Lung (tissue), 12 donors: ENCODE measurements around the gene VOPP1. TPM values are rescaled to one million over a fixed set of nuclear protein-coding genes. Genes with fewer than 3 reads are reported as not detected.
A peak's percentile ranks its signal among the peaks of the same experiment; 100 is the strongest.

Experiments
- ATAC-seq: fragments of 200-7000 bp; cut with Tn5 transposase; one replicate; pipeline ENCODE4 v1.9.1; 2020; ENCODE audit warnings: moderate number of reproducible peaks; ENCODE audit not compliant: insufficient read depth, low FRiP score
- DNase-seq, 3 donors: peaks; one replicate each; pipeline ENCODE4 v3.0.0-alpha.2; 2013 to 2017
- H3K27ac ChIP-seq, 2 donors: one replicate each; pipeline ENCODE4 v1.5.1; 2013; ENCODE audit warnings: mild to moderate bottlenecking in 2 of 2, moderate library complexity in 2 of 2, control low read depth in 1 of 2, inconsistent platforms in 1 of 2, low read depth in 1 of 2, low read length in 1 of 2
- H3K27me3 ChIP-seq, 3 donors: one replicate each; pipeline ENCODE4 v1.5.1; 2013; ENCODE audit warnings: low read length in 2 of 3; ENCODE audit not compliant: control insufficient read depth in 3 of 3, insufficient read depth in 3 of 3
- H3K36me3 ChIP-seq, 4 donors: one replicate each; pipeline ENCODE4 v1.5.1; 2013; ENCODE audit warnings: low read length in 4 of 4, mild to moderate bottlenecking in 1 of 4, moderate library complexity in 1 of 4; ENCODE audit not compliant: control insufficient read depth in 4 of 4, insufficient read depth in 4 of 4
- H3K4me1 ChIP-seq, 5 donors: one replicate each; pipeline ENCODE4 v1.5.1; 2013; ENCODE audit warnings: low read length in 5 of 5, mild to moderate bottlenecking in 2 of 5, moderate library complexity in 1 of 5; ENCODE audit not compliant: control insufficient read depth in 5 of 5, insufficient read depth in 5 of 5
- H3K4me3 ChIP-seq: one replicate; pipeline ENCODE4 v1.5.1; 2013; ENCODE audit warnings: mild to moderate bottlenecking, control low read depth, moderate library complexity
- H3K9ac ChIP-seq, 2 donors: one replicate each; pipeline ENCODE4 v1.5.1; 2013; ENCODE audit warnings: low read length in 2 of 2, control low read depth in 1 of 2; ENCODE audit not compliant: insufficient read depth in 1 of 2
- H3K9me3 ChIP-seq, 4 donors: one replicate each; pipeline ENCODE4 v1.5.1; 2013; ENCODE audit warnings: low read length in 3 of 4, mild to moderate bottlenecking in 1 of 4, moderate library complexity in 1 of 4; ENCODE audit not compliant: control insufficient read depth in 4 of 4, insufficient read depth in 3 of 4
- CTCF ChIP-seq: IDR thresholded peaks from 2 replicates; pipeline ENCODE4 v1.5.1; 2012; ENCODE audit warnings: mild to moderate bottlenecking; ENCODE audit errors: control extremely low read depth, extremely low read depth
- WGBS, 2 donors: extraction: QIAGEN DNeasy Blood & Tissue Kit; methylation state at CpG; one replicate each; pipeline ENCODE4 v1.1.7; 2013; 5-methylcytosine and 5-hydroxymethylcytosine counted together
- polyA plus RNA-seq, 2 donors: library from polyadenylated mRNA; stranded (reverse); fragments of 200-250 nt; gene quantifications; one replicate each; pipeline ENCODE4 v1.2.1, GENCODE V29; 2013
- total RNA-seq, 2 donors: library from RNA; depleted of rRNA in 1 of 2; stranded (reverse); fragments of >200 nt in 1 of 2; gene quantifications; one replicate each; pipeline ENCODE4 v1.2.1, GENCODE V29; 2014 to 2021
- donor health status: control.
- donor health status: control.
- donor health status: Bipolar disorder and iron deficiency.
- donor health status: healthy.
- donor health status: DM: yes; HTN: yes; CAD: no.

VOPP1 gene
- total and polyA plus RNA-seq, 4 donors: 25.8 to 64.0 (median 38.0) TPM

- H3K4me3 ChIP-seq: no peak overlapping the region
- DNase-seq (no peak), ATAC-seq (no peak)
- 83 to 95% methylated on average over 11 of the region's 11 CpGs for WGBS, 2 donors
- H3K27me3 ChIP-seq: no peaks in the 10 kb centered on the region
- no peak for TF ChIP-seq CTCF
- H3K36me3 ChIP-seq: peaks cover 4 to 15% (median 12%) of the 10 kb centered on the region in 4 donors
- no peak overlapping the region for H3K27ac ChIP-seq
- H3K9ac ChIP-seq: no peak overlapping the region
- no peaks in the 10 kb centered on the region for H3K9me3 ChIP-seq
- peaks cover 0 to 14% (median 0%) of the 10 kb centered on the region in 5 donors for H3K4me1 ChIP-seq
Observed at GRCh38 chr7:55429835-55430499, 142.3 kb downstream of the VOPP1 start.

GRCh38 chr7:55427800-55428199 is 144.5 kb downstream of the VOPP1 start:
- peak; percentile 76 to 83 (median 77) for DNase-seq

GRCh38 chr7:55427342-55427741 is 145.0 kb downstream of the VOPP1 start:
- no peak overlapping the region for H3K4me3 ChIP-seq
- no peak overlapping the region for H3K27ac ChIP-seq
- TF ChIP-seq CTCF: no peak
- H3K9ac ChIP-seq: no peak overlapping the region
- H3K4me1 ChIP-seq: peaks cover 0 to 28% (median 0%) of the 10 kb centered on the region in 5 donors
- H3K36me3 ChIP-seq: peaks cover 4 to 12% (median 12%) of the 10 kb centered on the region in 4 donors
- no peak for ATAC-seq
- WGBS, 2 donors: 63 to 88% methylated on average over 4 of the region's 4 CpGs
- no peaks in the 10 kb centered on the region for H3K27me3 ChIP-seq
- DNase-seq: no peak
- H3K9me3 ChIP-seq: no peaks in the 10 kb centered on the region

More at GRCh38 chr7:55427800-55428199, 144.5 kb downstream of the VOPP1 start:
- ATAC-seq: no peak
- no peaks in the 10 kb centered on the region for H3K27me3 ChIP-seq
- peaks cover 0 to 28% (median 0%) of the 10 kb centered on the region in 5 donors for H3K4me1 ChIP-seq
- no peaks in the 10 kb centered on the region for H3K9me3 ChIP-seq
- no peak for TF ChIP-seq CTCF
- peaks cover 4 to 12% (median 12%) of the 10 kb centered on the region in 4 donors for H3K36me3 ChIP-seq
- no peak overlapping the region for H3K4me3 ChIP-seq
- 81 to 89% methylated on average over 11 of the region's 11 CpGs for WGBS, 2 donors
- H3K9ac ChIP-seq: no peak overlapping the region
- H3K27ac ChIP-seq: no peak overlapping the region

GRCh38 chr7:55426676-55427075 is 145.6 kb downstream of the VOPP1 start:
- H3K9me3 ChIP-seq: no peaks in the 10 kb centered on the region
- peaks cover 0 to 28% (median 0%) of the 10 kb centered on the region in 5 donors for H3K4me1 ChIP-seq
- ATAC-seq (no peak), DNase-seq (peak in 2 of 3 donors; percentile 12 to 38)
- H3K4me3 ChIP-seq: no peak overlapping the region
- 83 to 87% methylated on average over 12 of the region's 12 CpGs for WGBS, 2 donors
- no peak for TF ChIP-seq CTCF
- no peak overlapping the region for H3K9ac ChIP-seq
- H3K36me3 ChIP-seq: peaks cover 4 to 12% (median 10%) of the 10 kb centered on the region in 4 donors
- H3K27ac ChIP-seq: no peak overlapping the region
- H3K27me3 ChIP-seq: no peaks in the 10 kb centered on the region
